ENCODE data around the gene GPX8.

The GPX8 gene

GRCh38 chr5:55172051-55172899 is 12.3 kb downstream of the GPX8 start:
- peak overlapping the region; percentile 58 for H3K4me3 ChIP-seq (ENCODE audit: low read length)
- peak; percentile 81 for TF ChIP-seq CTCF (IDR thresholded peaks at IDR 0.05; ENCODE audit: insufficient read depth, low read depth, low read length, missing control alignments)
- peak; percentile 91 for DNase-seq (ENCODE audit: low read depth)

GRCh38 chr5:55172937-55173686 is 13.1 kb downstream of the GPX8 start, which contains the start of gene CDC20B:
Gene CDC20B, minus strand, starts transcription at chr5:55173177. Its CDS starts 177 bp downstream, at chr5:55173000.
- DNase-seq (ENCODE audit: low read depth): peak; percentile 80
- peak within 1 kb of the TSS; percentile 58 for H3K4me3 ChIP-seq (ENCODE audit: low read length)
- TF ChIP-seq CTCF (IDR thresholded peaks at IDR 0.05; ENCODE audit: insufficient read depth, low read depth, low read length, missing control alignments): no peak

GRCh38 chr5:55173687-55174230 is 13.8 kb downstream of the GPX8 start:
- TF ChIP-seq CTCF (IDR thresholded peaks at IDR 0.05; ENCODE audit: insufficient read depth, low read depth, low read length, missing control alignments): no peak
- H3K4me3 ChIP-seq (ENCODE audit: low read length): peak overlapping the region; percentile 42
- DNase-seq (ENCODE audit: low read depth): no peak

- DNase-seq (ENCODE audit: low read depth): no peak
- H3K4me3 ChIP-seq (ENCODE audit: low read length): peak overlapping the region; percentile 41
- TF ChIP-seq CTCF (IDR thresholded peaks at IDR 0.05; ENCODE audit: insufficient read depth, low read depth, low read length, missing control alignments): no peak
Measured at GRCh38 chr5:55175781-55176175, 15.8 kb downstream of the GPX8 start.

- peak overlapping the region; percentile 41 for H3K4me3 ChIP-seq (ENCODE audit: low read length)
- DNase-seq (ENCODE audit: low read depth): peak; percentile 62
- TF ChIP-seq CTCF (IDR thresholded peaks at IDR 0.05; ENCODE audit: insufficient read depth, low read depth, low read length, missing control alignments): peak; percentile 18
Measured at GRCh38 chr5:55176176-55176818, 16.3 kb downstream of the GPX8 start.

GRCh38 chr5:55177078-55177477 is 17.1 kb downstream of the GPX8 start:
- no peak for TF ChIP-seq CTCF (IDR thresholded peaks at IDR 0.05; ENCODE audit: insufficient read depth, low read depth, low read length, missing control alignments)
- H3K4me3 ChIP-seq (ENCODE audit: low read length): no peak overlapping the region
- no peak for DNase-seq (ENCODE audit: low read depth)

All from epithelial cell of esophagus (primary cell).